HT-29 (cell line): ENCODE data around the gene SUSD4. TPM values are rescaled to one million over a fixed set of nuclear protein-coding genes. Genes with fewer than 3 reads are reported as not detected.
"Not testable (repeated sequence)": the region's sequence is repeated elsewhere in the genome, so short reads cannot be mapped to it uniquely, and the experiment has no call there.

ENCODE experiments used
- DNase-seq: peaks from one replicate; pipeline ENCODE4 v3.0.0-alpha.2; 2015; ENCODE audit warnings: low spot score
- total RNA-seq: library from RNA; depleted of rRNA; stranded (reverse); fragments of >200 nt; shearing (Covaris generic); gene quantifications from 2 replicates; pipeline ENCODE4 v1.2.3, GENCODE V29; 2014; rRNA removed

SUSD4 gene
- 0.20 and 0.21 TPM in 2 replicates for total RNA-seq

- DNase-seq, result peak; percentile 24
Measured at GRCh38 chr1:223363856-223364684, at the start of gene SUSD4. Gene SUSD4 (minus strand): TSS chr1:223364176. CDS start chr1:223363425, 751 bp downstream.

DNA sequence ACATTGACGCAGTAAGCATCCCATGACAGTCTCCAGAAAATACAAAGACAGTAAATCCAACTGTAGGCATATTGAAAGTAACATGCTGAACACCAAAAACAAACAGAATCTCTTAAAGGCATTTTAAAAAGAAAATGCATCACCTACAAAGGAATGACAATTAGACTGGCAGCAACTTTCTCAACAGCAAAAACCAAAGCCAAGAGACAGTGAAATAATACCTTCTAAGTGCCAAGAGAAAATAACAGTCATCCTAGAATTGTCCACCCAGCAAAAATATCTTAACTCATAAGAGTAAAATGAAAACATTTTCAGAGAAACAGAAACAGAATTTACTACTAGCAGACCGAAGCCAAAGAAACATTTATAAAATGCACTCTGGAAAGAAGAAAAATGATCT, 49.2 kb upstream of the SUSD4 start:
- no peak for DNase-seq

DNA sequence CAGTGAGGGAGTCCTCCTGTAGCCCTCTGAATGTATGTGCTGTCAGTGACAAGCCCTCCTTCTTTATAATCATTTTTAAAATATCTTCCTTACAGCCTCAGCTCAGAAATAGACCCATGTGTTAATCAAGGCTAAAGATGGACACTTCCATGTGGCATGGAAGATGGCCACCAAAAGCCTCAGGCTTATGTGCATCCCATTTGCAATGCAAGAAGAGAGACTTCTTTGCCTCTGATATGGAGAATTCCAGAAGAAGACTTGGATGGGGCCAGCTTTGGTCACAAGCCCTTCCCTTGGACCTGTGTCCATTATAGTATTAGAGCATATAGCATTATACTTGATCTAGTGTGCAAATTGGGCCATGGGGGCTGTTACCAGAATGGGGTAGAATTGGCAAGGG, 47.7 kb upstream of the SUSD4 start:
- DNase-seq, result no peak

GRCh38 chr1:223411309-223411708, 47.3 kb upstream of the SUSD4 start:
- DNase-seq, result no peak

DNA sequence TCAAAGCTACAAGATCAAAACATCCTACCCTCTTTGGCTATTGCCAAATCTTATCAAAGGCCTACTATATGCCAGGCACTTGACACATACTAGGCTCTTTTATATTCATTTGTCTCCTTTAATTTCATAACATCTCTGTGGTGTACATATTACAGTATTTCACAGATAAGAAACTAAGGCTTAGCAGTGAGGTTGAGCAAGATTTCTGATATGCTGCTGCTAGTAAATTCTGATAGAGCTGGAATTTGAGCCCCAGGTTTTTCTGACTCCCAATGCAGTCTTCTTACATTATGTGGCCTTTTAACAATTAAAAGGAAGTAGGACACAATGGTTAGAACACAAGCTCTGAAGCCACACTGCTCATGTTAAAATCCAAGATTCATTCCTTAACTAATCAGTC, 46.1 kb upstream of the SUSD4 start:
- no peak for DNase-seq

- DNase-seq, result no peak
Measured at GRCh38 chr1:223405507-223405906, 41.5 kb upstream of the SUSD4 start.

DNA sequence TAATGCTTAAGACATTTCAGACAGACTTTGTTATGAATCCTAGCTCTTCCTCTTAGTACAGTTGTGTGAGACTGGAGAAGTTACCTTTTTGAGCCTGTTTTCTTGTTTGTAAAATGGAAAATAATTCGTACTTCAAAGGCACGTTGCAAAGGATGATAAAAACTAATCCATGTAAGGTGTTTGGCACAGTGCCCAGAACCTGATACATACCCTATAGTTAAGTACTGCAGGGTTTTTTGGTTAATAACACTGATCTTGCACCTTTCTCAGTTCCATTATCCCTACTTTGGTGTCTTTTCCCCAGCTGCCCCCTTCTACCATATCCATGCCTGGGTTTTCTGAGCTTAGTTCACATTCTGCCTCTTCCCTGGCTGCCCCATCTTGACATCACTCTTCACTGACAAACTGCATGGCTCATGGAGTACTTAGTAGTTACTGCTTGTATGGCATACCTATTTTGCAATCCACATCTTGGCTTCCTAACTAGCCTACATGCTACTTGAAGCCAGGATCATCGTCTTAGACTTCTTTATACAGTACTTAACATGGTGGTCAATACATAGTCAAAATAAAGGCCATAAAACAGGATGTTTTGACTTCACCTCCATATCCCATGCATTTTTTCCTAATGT, 39.3 kb upstream of the SUSD4 start:
- peak; percentile 16 for DNase-seq

- no peak for DNase-seq
Measured at GRCh38 chr1:223402790-223403142, 38.8 kb upstream of the SUSD4 start.

DNA sequence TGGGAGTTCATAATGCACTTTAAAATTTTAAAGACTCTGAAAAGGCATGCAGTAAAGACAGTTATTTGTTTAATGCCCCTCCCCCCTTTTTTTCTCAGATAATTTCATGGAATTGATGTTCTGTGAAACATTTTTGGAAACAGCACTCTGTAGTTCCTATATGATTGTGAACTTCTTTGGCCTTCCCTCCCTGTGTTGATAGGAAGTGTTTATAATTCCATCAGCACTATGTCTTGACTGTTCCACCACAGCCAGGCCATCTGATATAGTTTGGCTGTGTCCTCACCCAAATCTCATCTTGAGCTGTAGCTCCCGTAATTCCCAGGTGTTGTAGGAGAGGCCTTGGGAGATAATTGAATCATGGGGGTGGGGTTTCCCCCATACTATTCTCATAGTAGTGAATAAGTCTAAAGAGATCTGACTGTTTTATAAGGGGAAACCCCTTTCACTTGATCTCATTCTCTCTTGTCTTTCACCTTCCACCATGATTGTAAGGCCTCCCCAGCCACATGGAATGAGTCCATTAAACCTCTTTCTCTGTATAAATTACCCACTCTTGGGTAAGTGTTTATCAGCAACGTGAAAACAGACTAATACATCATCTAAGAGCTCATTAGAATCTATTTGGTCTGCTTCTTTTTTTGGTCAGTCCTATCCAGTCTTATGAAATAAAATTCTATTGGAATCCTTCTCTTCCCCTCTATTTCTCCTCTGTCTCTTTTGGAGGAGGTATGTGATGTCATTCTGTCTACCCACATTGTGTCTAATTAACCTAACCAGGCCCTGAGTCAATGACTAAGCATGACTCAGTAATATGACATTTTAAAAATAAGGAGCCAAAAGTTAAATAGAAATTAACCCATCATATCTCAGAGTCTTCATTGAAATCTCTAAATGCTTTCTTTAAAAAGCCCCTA, 38.2 kb upstream of the SUSD4 start:
- peak; percentile 16 for DNase-seq

- not testable (repeated sequence) for DNase-seq
Measured at GRCh38 chr1:223399393-223399792, 35.4 kb upstream of the SUSD4 start.

DNA sequence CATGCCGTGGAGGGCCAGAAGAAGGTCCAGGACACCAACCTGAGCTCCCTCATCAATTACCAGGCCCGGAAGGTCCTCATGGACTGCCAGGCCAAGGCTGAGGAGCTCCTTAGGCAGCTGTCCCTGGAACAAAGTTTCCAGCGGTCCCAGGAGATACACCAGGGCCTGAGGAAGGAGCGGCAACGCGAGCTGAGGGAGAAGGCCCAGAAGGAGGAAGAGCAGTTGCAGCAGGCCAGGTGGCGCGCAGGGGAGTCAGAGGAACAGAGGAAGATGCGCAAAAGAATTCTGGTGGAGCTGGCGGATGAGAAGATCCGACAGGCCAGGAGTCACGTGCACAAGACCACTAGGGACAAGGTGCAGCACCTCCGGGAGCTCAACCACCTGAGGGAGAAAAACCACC, 30.7 kb upstream of the SUSD4 start:
- no peak for DNase-seq

DNA sequence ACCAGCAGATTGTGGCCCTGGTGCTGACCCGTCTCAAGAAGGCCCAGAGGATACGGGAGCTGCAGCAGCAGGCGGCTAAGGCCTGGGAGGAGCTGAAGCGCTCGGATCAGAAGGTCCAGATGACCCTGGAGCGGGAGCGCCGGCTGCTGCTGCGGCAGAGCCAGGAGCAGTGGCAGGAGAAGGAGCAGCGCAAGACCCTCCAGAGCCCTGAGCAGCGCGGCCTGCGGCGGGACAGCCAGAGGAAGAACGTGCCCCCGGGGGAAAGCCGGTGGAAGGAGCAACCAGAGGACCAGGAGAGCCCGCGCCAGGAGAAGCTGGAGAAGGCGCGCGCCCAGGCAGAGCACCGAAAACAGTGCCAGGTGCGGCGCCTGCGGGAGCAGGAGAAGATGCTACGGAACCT, 30.3 kb upstream of the SUSD4 start:
- no peak for DNase-seq

- DNase-seq, result no peak
Measured at GRCh38 chr1:223393275-223394214, 29.6 kb upstream of the SUSD4 start, which contains the start of gene CCDC185. Gene CCDC185 (plus strand): TSS chr1:223393415. CDS start chr1:223393476, 61 bp downstream.

- DNase-seq, result no peak
Measured at GRCh38 chr1:223390618-223391017, 26.6 kb upstream of the SUSD4 start.

GRCh38 chr1:223386013-223386412, 22.0 kb upstream of the SUSD4 start:
- no peak for DNase-seq

DNA sequence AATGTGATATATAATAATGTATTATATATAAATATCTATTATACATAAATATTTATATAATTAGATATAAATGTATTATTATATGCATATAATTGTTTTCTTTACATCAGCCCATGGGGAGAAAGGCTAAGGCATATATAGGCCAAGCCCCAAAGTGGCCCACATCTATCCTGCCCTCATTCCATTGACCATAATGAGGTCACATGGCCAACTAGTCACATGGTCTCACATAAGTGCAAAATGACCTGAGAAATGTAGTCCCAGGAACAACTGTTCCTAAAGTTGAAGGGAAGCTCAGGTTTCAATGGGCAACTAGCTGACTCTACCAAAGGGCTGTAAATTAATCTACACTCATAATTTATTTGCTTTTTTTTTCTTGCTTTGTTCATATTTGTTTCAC, 14.8 kb upstream of the SUSD4 start:
- DNase-seq, result no peak

GRCh38 chr1:223374064-223374610, 10.2 kb upstream of the SUSD4 start:
- no peak for DNase-seq

DNA sequence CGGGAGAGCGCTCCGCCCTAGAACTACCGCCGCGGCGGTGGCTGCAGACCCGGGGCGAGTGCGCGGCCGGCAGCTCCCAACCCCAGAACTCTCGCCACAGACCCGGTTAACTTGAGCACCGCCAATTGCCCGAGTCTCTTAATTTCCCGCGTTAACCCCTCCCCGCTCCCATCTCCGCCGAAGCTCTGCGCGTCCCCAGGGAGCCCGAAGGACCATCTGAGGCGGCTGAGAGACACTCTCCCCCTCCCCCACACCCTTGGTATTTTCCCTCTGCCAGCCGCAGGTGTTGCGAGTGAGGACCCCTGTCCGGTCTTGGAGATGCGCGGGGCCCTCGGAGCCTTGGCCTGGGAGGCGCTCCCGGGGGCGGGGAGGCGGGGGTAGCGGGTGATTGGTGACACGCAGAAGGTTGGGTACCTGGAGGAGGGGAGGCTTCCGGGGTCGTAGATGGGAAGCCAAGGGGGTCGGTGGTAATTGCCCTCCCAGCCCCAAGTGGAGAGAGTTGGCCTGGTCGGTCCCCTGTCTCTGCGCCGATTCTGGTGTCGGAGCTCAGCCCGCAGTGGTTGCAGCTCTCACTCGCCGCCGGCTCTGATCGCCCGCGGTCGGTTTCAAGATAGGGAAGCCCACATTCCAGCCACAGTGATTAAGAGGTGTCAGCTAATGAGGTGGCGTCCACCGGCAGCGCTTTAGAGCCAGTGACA, 858 bp upstream of the SUSD4 start:
- no peak for DNase-seq

DNA sequence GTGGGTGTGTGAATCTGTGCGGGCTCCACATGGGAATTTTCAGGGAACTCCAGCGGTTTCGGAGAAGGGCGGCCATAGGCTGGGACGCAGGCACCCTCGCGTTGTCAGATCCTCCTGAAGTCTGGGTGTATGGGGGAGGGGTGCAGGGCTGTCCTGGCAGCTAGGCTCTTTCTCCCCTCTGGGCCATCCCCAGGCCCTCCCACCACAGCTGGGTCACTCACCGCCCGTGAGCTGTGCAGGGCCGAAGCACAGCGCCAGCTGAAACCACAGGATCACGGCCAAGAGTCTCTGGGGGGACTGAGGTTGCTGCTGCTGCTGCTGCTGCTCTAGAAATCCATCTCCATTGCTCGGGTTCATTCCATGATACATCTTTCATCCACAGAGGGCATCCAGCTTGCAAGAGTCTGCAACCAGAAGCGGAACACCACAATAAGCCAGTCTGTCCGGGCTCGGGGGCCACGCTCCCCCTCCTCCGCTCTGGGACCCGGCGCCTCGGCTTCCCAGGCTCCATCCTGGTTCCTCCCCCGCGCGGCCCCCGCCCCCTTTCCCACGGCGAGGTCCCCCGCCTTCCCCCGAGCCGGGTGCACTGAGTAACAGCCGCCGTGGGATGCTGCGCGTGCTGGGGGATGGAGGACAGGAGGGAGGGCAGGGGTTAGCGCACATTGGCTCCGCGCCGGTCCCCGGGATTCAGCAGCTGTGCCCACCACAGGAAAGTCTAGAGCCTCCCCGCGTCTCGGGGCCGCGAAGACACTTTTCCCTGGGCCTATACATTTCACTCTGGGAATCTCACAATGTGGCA, 720 bp downstream of the SUSD4 start:
- DNase-seq, result no peak
